ENCODE measurements around the gene RAP1GDS1.
A peak's percentile ranks its signal among the peaks of the same experiment; 100 is the strongest.
"Not testable (repeated sequence)": the region's sequence is repeated elsewhere in the genome, so short reads cannot be mapped to it uniquely, and the experiment has no call there.

Gene RAP1GDS1

DNA sequence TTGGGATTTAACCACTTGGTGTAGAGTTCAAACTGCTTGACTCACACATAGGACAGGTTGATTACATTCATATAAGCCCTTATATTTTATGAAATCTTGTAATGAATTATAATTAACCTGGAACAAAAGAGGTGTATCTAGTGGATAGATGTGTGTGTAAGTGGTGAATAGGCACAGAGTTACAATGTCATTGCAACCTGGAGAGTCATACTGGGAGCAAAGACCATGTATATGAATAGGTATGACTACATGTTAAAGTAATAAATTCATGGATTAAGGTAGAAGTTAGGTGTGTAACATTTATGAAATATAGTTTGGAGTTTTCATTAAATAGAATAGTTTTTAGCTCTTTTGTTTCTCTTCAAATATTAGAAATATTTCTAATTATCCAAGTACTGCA is 26.1 kb downstream of the RAP1GDS1 start:
- DNase-seq (ENCODE audit: low spot score): no peak

DNA sequence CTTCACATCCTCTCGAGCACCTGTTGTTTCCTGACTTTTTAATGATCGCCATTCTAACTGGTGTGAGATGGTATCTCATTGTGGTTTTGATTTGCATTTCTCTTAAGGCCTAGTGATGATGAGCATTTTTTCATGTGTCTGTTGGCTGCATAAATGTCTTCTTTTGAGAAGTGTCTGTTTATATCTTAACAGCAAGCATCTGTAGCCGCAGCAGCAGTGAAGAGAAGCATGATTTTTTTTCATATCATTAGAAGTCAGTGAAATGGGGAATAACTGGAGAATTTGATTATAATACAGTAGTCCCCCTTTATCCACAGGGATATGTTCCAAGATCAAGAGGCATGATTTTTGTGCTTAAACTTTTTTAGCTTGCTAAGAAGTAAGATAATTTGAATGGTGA is 27.5 kb downstream of the RAP1GDS1 start:
- DNase-seq (ENCODE audit: low spot score): not testable (repeated sequence)

DNA sequence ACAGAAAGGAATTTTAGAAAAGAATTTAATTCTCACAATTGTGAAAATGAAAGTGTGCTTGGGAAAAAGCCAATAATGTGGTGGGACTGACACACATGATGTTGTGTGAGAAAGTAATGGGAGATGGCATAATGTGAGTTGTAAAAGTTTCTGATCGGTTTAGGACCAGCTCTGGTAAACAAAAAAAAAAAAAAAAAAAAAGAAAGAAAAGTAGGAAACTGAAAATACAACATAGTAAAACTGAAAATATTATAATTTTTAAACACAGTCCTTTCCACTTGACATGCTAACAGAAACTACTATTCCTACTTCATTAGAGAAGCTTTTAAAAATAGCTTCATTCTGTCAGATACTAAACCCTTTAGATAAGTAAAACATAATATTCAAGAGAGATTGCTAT is 28.2 kb downstream of the RAP1GDS1 start:
- no peak for DNase-seq (ENCODE audit: low spot score)

DNA sequence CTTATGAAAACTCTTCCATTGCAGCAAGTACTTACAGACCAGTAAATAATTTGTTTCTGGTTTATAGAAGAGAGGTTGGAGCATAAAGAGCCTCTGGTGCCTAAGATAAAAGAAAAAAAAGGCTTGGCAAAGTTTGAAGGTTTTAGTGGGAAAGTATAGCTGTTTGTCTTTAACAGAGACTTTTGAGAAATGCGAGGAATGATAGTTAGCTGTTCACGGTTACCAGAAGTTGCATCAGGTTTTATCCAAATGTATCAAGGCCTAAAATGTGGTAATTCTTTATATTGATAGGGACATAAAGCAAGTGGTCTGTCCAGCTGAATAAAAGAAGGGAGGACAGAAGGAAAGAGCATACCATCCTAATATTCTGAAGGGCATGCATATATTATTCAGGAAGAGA is 29.3 kb downstream of the RAP1GDS1 start:
- DNase-seq (ENCODE audit: low spot score): no peak

DNA sequence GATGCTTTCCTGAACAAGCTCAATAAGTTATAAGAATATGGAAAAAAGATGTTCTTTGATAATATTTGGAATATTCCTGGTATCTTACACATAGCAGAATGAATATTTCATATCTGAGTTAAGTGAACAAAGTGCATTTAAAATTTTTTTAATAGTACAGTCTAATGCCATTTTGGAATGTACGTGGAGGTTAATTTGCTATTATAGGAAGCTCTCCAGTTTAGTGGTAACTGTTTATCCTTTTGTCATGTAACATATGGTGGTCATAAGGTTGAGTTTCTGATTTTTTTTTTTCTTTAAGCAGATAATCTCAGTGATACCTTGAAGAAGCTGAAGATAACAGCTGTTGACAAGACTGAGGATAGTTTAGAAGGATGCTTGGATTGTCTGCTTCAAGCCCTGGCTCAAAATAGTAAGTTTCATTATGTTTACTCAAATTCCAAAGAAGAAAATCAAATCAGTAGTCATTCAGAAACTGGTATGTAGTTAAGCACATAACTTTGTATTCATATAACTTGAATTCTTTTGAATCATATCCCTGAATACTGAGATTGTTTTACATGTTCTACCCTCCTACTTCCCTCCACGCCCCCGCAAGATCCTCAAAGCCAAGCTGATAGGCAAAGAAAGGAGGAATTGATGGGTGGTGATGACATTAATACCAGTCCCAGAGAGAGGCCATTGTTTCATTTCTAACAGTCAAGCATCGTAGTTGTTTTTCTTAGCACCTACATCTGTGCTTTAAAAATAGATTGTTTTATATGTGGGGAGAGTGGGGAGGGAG is 32.1 kb downstream of the RAP1GDS1 start:
- DNase-seq (ENCODE audit: low spot score): peak; percentile 74

DNA sequence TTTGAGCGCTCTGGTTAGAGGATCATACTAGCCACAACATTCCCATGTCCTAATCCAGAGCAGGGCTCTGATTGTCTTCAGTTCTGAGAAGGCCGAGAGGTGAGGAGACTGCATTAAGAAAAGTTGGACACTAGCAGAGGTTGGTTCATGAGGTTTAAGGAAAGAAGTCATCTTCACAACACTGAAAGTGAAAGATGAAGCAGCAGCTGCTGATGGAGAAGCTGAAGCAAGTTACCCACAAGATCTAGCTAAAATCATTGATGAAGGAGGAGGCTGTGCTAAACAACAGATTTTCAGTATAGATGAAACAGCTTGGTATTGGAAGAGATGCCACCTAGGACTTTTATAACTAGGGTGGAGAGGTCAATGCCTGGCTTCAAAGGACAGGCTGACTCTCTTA is 36.8 kb downstream of the RAP1GDS1 start:
- DNase-seq (ENCODE audit: low spot score): no peak

DNA sequence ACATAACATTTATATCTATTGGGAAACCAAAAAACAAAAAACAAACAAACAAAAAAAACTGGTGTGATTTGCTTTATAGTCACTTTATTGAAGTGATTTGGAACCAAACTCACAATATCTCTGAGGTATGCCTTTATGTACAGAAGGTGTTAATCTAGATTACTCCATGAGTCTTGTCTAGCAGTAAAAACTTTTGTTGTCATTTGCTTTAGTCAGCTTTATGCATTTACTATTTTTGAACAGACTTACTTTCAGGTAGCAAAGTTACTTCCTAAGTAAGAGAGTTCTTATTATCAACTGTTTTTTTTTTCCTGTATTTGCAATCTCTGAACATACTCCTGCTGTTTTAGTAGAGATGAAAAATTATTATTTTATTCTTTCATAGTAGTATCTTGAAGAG is 39.5 kb downstream of the RAP1GDS1 start:
- no peak for DNase-seq (ENCODE audit: low spot score)

DNA sequence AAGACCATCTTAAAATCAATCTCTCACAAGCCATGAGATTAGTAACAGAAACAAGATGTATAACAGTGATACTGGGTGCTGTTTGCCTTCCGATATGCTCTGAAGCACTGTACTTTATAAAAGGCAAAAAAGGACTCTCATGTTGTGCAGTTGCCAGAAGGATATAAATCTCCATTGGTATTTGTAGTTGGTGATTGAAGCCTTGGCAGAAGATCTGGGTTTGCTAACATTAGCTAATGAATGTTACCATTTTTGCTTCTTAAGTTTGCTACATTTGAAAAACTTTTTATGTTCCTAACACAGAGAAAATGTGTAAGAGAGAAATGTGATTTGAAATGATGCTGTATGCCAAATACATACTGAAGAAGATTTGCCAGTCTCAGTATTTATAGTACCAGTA is 44.4 kb downstream of the RAP1GDS1 start:
- DNase-seq (ENCODE audit: low spot score): no peak

DNA sequence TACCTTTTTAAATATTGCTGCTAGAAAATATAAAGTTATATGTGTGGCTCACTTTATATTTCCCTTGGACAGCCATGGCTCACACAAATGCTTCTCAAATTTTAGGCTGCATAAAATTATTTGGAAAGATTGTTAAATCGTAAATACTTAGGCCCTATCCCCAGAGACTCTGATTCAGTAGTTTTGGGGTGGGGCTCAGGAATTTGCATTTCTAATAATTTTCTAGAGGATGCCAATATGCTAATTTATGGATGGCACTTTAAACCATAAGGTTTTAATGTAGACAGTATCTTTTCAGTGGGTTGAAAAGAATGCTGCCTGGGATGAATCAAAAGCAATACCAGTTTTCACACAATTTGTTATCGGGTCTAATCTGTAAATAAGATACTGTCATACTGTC is 49.7 kb downstream of the RAP1GDS1 start:
- no peak for DNase-seq (ENCODE audit: low spot score)

DNA sequence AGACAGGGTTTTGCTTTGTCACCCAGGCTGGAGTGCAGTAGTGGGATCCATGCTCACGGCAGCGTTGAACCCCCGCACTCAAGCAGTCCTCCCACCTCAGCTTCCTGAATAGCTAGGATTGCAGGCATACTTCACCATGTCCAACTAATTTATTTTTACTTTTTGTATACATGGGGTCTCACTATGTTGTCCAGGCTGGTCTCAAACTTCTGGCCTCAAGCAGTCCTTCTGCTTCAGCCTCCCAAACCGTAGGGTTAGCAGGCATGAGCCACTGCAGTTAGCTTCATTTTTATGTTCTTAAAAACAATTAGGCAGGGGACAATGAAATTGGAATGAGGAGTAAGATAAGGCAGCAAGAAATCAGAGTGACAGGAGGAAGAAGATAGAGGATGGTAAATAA is 50.5 kb downstream of the RAP1GDS1 start:
- DNase-seq (ENCODE audit: low spot score): no peak

DNA sequence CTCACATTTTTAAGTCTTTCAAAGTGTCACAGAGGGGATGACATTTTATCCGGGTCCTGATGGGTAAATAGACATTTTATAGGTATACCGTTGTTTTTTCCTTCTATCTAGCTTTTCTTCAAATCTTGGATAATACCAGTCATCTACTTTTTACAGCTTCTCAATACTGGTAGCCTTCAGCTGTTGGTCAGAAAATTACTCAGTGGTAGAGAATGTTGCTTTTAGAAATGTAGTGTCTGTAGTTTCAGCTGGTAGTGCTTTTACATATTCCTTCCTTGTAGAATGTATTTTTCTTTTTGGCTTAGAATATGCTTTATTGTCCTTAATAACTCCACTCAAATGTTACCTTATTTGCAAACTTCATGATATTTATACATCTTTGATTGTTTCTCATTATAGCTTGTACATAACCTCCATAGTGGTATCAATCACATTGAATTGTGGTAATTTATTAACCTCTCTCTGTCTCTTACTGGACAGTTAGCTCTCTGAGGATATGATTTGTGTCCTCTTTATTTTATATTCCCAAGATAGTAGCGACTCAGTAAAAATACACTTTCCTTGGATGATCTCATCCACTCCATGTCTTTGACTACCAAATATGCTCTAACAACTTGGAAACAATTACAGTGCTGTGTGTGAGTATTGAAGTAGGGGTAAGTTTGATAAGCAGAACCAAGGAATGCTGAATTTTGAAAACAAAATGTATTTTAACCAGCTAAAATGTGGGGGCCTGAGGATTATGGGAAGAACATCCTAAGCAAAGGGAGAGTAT is 53.8 kb downstream of the RAP1GDS1 start:
- no peak for DNase-seq (ENCODE audit: low spot score)

DNA sequence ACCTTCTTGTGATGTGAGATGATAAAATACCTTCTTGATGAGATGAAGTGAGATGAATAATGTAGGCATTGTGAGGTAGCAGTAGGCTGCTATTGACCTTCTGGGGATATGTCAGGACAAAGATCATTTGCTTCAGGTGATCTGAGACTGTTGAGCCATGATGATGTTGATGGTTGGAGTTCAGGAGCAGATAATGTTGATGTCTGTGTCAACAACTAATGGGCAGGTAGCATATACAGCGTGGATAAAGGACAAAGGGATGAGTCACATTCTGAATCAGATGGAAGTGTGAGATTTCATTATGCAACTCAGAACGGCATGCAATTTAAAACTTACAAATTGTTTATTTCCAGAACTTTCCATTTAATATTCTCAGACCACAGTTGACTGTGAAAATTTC is 57.3 kb downstream of the RAP1GDS1 start:
- DNase-seq (ENCODE audit: low spot score): no peak

DNA sequence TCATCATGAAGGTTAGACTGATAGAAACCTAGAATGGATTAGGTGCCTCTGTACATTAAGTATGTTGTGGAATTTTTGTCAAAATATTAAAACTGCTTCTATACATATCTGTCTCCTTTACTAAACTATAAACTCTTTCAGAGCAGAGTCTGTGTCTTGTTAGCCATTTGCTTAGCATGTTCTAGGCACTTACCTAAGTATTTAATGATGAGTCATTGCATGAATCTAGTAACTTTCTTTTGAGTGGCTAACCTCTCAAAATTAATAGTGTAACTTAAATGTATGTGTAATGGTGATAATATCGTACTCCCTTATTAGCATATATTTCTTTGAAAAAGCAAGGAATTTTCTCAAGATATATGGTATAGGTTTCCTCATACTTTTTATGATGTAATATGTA is 57.8 kb downstream of the RAP1GDS1 start:
- DNase-seq (ENCODE audit: low spot score): no peak

DNA sequence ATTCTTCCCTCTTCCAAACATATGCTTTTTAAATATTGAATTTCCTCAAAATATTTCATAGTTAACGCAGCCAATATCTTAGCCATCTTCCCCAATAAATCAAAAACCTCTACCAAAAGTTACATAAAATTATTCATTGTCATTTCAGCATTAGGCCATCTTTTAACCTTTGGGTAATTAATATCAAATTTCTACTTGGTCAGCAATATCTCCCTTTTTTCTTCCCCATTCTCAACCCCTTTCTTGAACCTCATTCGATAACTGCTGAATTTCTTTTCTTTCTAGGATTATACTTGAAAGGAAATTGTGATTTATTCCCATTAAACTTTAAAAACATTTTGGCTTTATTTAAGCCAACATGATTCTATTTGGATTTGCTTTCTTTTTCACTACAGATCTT is 65.0 kb downstream of the RAP1GDS1 start:
- DNase-seq (ENCODE audit: low spot score): no peak

DNA sequence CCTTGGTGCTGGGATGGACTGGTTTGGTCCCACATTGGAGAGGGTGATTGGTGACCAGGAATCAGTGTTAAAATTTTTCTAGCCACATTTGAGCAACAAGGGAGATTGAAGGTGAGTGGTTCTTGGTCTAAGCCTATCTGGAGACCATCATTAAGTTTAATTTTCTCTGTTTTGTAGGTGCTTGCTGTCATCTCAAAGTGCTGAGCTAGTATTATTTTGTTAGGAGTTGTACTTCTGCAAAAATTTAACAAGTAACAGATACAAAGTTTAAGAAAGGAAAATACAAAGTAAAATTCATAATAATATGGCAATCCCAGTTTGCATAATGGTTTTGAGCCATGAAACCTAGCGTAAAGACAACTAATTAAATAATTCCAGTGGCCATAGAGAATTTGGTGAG is 66.5 kb downstream of the RAP1GDS1 start:
- DNase-seq (ENCODE audit: low spot score): no peak

DNA sequence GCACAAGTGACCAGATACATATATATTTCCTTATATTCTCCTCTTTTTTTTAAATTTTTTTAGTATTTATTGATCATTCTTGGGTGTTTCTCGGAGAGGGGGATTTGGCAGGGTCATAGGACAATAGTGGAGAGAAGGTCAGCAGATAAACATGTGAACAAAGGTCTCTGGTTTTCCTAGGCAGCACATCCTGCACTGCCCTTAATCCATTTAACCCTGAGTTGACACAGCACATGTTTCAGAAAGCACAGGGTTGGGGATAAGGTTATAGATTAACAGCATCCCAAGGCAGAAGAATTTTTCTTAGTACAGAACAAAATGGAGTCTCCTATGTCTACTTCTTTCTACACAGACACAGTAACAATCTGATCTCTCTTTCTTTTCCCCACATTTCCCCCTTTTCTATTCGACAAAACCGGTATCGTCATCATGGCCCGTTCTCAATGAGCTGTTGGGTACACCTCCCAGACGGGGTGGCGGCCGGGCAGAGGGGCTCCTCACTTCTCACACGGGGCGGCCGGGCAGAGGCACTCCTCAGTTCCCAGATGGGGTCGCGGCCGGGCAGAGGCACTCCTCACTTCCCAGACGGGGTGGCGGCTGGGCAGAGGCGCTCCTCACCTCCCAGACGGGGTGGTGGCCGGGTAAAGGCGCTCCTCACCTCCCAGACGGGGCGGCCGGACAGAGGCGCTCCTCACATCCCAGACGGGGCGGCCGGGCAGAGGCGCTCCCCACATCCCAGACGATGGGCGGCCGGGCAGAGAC is 68.9 kb downstream of the RAP1GDS1 start:
- DNase-seq (ENCODE audit: low spot score): not testable (repeated sequence)

DNA sequence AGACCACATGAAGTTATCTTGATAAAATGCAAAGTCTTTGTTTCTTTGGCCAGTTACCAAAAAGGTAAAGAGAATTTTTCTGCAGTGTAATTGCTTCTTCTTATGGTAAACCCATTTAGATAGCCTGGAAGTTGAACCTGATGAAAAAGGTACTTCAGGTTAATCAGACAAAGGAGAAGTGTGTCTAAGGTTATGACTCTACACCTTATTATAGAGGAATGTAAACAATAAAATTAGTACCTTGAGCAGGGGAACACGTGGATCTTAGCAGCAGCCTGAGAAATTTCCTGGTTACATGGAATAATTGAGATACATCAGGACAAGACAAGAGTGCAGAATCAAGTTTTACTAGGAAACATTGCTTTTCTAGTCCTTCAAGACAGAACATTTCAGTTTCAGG is 70.8 kb downstream of the RAP1GDS1 start:
- DNase-seq (ENCODE audit: low spot score): no peak

DNA sequence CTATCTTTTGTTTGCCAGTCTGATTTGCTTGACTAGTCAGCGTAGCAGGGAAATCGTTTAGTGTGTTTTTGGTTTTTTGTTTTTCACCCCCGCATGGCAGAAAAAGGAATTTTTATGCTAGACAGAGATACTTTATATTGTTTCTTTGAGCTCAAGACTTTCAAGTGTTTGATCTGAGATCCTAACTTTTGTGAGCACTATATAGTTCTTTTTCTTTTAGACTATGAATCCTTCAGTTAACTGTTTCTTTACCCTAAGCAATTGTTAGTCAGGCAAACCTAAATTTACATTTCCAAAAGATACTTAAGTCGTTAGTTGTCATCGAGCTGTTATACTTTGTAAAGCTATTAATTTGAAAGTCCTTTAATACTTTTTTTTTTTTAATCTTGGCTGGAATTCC is 73.3 kb downstream of the RAP1GDS1 start:
- no peak for DNase-seq (ENCODE audit: low spot score)

DNA sequence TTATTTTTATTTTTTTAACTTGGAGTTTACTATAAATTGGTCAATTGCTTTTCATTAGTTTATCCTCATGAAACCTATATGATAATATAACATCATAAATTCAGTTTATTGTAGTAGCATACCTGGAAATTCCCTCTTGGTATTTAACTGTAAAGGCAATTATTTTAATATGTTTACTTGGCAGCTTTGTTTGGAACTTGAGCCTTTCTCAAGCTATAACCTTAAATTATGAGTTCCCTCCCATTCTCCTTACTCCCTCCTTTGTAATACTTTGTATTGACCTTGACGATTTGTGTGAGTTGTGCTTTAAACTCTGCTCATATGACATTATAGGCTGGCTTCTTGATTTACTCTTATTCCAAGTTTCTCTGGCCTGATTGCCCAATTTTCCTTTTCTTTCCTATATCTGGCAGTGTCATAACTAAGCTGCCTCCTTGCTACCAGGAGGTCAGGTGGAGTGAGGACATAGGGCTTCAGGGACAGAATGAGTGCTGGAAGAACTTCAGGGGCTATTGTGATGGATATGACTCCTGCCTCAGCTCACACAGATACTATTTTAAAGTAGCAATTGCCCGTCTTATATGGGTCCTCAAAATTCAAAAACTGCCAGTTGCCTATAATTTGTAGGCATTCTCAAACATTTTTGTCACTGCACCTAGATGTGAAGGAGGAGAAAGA is 77.7 kb downstream of the RAP1GDS1 start:
- no peak for DNase-seq (ENCODE audit: low spot score)

DNA sequence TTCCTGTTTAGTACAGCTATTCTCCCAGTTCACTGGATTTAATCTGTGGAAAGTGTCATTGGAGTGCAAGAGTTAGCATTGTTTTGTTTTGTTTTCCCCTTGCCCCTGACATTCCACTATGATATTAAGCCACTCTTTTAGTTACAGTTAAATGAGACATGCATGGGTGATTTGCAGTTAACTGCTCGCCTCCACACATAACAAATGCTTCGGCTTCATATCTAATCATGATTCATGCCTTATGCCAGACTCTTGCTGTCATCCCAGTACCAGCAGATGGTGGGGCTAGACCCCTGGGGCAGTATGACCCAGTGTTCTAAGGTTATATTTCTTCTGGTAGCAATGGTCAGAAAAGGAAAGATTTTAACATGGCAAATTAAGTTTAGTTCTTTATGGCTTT is 80.1 kb downstream of the RAP1GDS1 start:
- DNase-seq (ENCODE audit: low spot score): no peak

DNA sequence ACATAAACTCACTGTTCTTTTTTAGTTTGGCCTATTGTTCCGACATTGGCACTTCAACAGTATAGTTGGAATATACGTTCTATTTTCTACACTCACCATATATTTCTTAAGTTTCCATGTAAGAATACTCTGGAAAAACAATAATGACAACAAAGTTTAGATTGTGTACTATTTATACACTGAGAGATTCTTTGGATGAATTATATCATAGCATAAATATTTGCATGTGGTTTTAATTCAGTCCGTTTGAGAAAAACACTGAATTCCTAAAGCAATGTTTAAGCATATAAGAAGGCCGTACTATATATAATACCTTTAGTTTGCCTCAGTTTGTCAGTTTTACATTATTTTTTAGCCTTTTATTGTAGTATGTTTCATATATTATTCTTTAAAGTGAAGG is 82.4 kb downstream of the RAP1GDS1 start:
- DNase-seq (ENCODE audit: low spot score): no peak

DNA sequence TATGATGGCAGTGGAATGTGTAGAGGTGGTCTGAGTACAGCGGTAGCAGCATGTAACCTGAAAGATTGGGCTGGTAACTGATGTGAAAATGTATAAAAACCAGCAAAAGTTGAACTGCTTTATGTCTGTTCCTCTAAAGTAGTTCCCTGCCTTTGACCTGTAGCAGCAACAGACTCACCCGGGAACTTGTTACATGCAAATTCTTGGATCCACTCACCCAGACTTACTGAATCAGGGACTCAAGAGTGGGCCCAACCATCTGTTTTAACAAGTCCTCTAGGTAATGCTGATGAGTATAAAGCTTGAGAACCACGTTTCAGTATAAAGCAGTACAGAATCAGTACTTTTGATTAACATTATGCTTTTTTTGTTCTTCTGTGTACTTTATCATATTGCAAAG is 84.7 kb downstream of the RAP1GDS1 start:
- no peak for DNase-seq (ENCODE audit: low spot score)

Data from globus pallidus (tissue), 1 donor.